ENCODE results near the gene OR2C1. TPM values are rescaled to one million over a fixed set of nuclear protein-coding genes. Genes with fewer than 3 reads are reported as not detected.

Gene OR2C1
- total RNA-seq, 1 donor from 2014 or later, result 0.74 TPM

DNA sequence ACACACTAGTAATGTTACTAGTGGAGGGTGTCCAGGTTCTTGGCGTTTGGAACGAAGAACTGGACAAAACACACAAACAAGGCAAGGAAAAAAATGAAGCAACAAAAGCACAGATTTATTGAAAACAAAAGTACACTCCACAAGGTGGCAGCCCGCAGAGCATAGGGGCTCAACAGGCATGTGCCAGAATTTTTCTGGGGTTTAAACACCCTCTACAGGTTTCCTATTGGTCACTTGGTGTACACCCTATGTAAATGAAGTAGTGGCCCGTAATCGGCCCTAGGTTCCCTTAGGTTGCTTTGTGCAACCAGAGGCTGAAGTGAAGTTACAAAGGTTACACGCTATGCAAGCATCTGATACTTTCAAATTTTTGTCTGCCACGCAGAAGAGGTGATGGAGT, 8.1 kb downstream of the OR2C1 start:
- H3K4me3 ChIP-seq, result no peak overlapping the region
- no peaks in the 10 kb centered on the region for H3K9me3 ChIP-seq
- intact Hi-C loops (cut with DNase I), result no loop called here
- H3K27ac ChIP-seq, result no peak overlapping the region
- DNase-seq (ENCODE audit: extremely low spot score in 2 of 2), result no peak
- no peaks in the 10 kb centered on the region for H3K4me1 ChIP-seq
- H3K36me3 ChIP-seq, result no peaks in the 10 kb centered on the region
- no peaks in the 10 kb centered on the region for H3K27me3 ChIP-seq
- TF ChIP-seq POLR2AphosphoS5 (IDR thresholded peaks at IDR 0.05; ENCODE audit: insufficient read depth in 1 of 2, low read depth in 1 of 2) (no peak), POLR2A (IDR thresholded peaks at IDR 0.05) (no peak)
- TF ChIP-seq, protein P1, sequence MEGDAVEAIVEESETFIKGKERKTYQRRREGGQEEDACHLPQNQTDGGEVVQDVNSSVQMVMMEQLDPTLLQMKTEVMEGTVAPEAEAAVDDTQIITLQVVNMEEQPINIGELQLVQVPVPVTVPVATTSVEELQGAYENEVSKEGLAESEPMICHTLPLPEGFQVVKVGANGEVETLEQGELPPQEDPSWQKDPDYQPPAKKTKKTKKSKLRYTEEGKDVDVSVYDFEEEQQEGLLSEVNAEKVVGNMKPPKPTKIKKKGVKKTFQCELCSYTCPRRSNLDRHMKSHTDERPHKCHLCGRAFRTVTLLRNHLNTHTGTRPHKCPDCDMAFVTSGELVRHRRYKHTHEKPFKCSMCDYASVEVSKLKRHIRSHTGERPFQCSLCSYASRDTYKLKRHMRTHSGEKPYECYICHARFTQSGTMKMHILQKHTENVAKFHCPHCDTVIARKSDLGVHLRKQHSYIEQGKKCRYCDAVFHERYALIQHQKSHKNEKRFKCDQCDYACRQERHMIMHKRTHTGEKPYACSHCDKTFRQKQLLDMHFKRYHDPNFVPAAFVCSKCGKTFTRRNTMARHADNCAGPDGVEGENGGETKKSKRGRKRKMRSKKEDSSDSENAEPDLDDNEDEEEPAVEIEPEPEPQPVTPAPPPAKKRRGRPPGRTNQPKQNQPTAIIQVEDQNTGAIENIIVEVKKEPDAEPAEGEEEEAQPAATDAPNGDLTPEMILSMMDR (IDR thresholded peaks at IDR 0.05), result no peak

DNA sequence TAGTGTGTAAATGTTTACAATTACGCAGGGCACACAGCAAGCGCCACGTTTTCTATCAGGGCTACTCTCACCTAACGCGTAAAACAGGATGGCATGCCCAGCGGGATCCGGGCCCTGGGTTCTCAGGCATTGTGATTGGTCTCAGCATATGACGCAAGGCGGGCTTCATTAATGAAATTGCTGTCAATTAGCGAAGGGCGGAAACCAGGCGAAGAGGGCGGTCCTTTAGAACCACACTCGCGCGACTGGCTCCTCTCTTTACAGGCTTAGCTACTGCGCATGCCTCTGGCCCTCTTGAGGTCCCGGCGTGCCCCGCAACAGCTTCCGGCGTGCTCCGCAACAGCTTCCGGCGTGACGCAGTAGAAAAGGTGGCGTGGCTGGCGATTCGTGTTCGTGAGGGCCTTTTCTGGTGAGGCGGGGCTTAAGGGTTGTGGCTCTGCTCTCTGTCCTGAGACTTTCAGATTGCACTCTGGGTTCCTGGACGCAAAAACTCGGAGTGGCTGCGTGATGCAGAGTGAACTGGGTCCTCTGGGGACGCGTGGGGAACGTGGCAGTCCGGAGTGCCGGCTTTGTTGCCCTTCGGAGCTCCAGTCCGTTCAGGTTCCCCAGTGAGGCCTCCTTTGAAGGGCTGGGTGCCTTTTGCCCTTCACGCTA, 9.2 kb downstream of the OR2C1 start:
- H3K27me3 ChIP-seq, result no peaks in the 10 kb centered on the region
- intact Hi-C loops (cut with DNase I), result no loop called here
- peak overlapping the region; percentile 29 for H3K27ac ChIP-seq
- H3K9me3 ChIP-seq, result no peaks in the 10 kb centered on the region
- no peaks in the 10 kb centered on the region for H3K36me3 ChIP-seq
- DNase-seq (ENCODE audit: extremely low spot score in 2 of 2), result no peak
- TF ChIP-seq, protein P1 (IDR thresholded peaks at IDR 0.05), result no peak
- TF ChIP-seq POLR2AphosphoS5 (IDR thresholded peaks at IDR 0.05; ENCODE audit: insufficient read depth in 1 of 2, low read depth in 1 of 2), result no peak
- no peak for TF ChIP-seq POLR2A (IDR thresholded peaks at IDR 0.05)
- H3K4me1 ChIP-seq, result no peaks in the 10 kb centered on the region
- H3K4me3 ChIP-seq, result peak overlapping the region; percentile 33 to 51

DNA sequence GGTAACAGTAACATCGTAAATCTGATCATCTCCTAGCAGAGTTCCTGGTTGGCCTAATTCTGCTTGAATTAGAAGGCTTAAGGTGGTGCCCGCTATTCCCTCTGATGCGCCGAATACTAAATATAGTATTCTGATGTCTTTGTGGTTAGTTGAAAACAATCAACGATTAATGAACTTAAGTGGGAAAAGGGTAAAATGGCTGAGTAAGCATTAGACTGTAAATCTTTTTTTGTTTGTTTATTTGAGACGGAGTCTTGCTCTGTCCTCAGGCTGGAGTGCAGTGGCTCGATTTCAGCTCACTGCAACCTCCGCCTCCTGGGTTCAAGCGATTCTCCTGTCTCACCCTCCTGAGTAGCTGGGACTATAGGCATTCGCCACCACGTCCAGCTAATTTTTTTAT, 13.4 kb downstream of the OR2C1 start:
- no peak for DNase-seq (ENCODE audit: extremely low spot score in 2 of 2)
- no peak for TF ChIP-seq POLR2A (IDR thresholded peaks at IDR 0.05)
- TF ChIP-seq, protein P1 (IDR thresholded peaks at IDR 0.05), result no peak
- no peak for TF ChIP-seq POLR2AphosphoS5 (IDR thresholded peaks at IDR 0.05; ENCODE audit: insufficient read depth in 1 of 2, low read depth in 1 of 2)
- Histone ChIP-seq H3K4me1 (no peaks in the 10 kb centered on the region), H3K4me3 (no peak overlapping the region), H3K9me3 (no peaks in the 10 kb centered on the region), H3K27me3 (no peaks in the 10 kb centered on the region), H3K27ac (no peak overlapping the region), H3K36me3 (no peaks in the 10 kb centered on the region)
- intact Hi-C loops (cut with DNase I), result no loop called here

DNA sequence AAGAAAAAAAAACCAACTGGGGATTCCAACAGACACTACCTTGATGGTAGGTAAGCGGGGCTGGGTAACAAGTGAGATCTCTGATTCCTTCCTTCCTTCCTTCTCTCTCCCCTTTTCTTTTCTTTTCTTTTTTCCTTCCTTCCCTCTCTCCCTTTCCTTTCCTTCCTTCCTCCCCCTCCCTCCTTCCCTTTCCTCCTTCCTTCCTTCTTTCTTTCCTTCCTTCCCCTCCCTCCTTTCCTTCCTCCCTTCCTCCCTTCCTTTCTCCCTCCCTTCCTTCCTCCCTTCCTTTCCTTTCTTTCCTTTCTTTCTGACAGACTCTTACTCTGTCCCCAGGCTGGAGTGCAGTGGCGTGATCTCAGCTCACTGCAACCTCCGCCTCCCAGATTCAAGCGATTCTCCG, 20.0 kb downstream of the OR2C1 start:
- no peaks in the 10 kb centered on the region for H3K27me3 ChIP-seq
- intact Hi-C loops (cut with DNase I), result no loop called here
- no peak overlapping the region for H3K27ac ChIP-seq
- DNase-seq (ENCODE audit: extremely low spot score in 2 of 2), result no peak
- no peak overlapping the region for H3K4me3 ChIP-seq
- no peaks in the 10 kb centered on the region for H3K36me3 ChIP-seq
- no peaks in the 10 kb centered on the region for H3K4me1 ChIP-seq
- peaks cover 27% of the 10 kb centered on the region for H3K9me3 ChIP-seq
- TF ChIP-seq POLR2AphosphoS5 (IDR thresholded peaks at IDR 0.05; ENCODE audit: insufficient read depth in 1 of 2, low read depth in 1 of 2) (no peak), POLR2A (IDR thresholded peaks at IDR 0.05) (no peak)
- TF ChIP-seq, protein P1 (IDR thresholded peaks at IDR 0.05), result no peak

DNA sequence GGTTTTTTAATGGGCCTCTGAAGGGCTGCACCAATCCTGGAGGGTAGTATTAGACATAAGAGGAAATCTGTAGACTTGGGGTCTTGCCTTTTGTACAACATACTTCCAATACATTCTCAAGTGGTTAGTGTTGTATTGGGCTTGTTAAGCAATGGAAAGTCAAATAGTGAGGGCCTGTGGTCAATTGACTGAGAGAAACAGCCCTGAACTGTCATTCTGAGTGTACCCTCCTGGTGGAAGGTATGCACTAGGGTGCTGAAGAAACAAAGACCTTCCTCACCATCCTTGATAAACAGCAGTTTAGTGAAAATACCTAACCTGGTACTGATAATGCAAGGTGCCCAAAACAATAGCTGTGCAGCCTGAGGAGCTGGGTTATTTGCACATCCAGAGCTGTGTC, 22.2 kb downstream of the OR2C1 start:
- H3K4me3 ChIP-seq, result no peak overlapping the region
- H3K27ac ChIP-seq, result no peak overlapping the region
- DNase-seq (ENCODE audit: extremely low spot score in 2 of 2), result no peak
- H3K4me1 ChIP-seq, result no peaks in the 10 kb centered on the region
- H3K27me3 ChIP-seq, result no peaks in the 10 kb centered on the region
- TF ChIP-seq, protein P1 (IDR thresholded peaks at IDR 0.05), result no peak
- no peak for TF ChIP-seq POLR2A (IDR thresholded peaks at IDR 0.05)
- no peak for TF ChIP-seq POLR2AphosphoS5 (IDR thresholded peaks at IDR 0.05; ENCODE audit: insufficient read depth in 1 of 2, low read depth in 1 of 2)
- peaks cover 50% of the 10 kb centered on the region for H3K9me3 ChIP-seq
- intact Hi-C loops (cut with DNase I), result no loop called here
- peaks cover 0 to 19% of the 10 kb centered on the region in 2 donors for H3K36me3 ChIP-seq
